ENCODE results near the gene KIAA0232. TPM values are rescaled to one million over a fixed set of nuclear protein-coding genes. Genes with fewer than 3 reads are reported as not detected.

Gene KIAA0232, protein sequence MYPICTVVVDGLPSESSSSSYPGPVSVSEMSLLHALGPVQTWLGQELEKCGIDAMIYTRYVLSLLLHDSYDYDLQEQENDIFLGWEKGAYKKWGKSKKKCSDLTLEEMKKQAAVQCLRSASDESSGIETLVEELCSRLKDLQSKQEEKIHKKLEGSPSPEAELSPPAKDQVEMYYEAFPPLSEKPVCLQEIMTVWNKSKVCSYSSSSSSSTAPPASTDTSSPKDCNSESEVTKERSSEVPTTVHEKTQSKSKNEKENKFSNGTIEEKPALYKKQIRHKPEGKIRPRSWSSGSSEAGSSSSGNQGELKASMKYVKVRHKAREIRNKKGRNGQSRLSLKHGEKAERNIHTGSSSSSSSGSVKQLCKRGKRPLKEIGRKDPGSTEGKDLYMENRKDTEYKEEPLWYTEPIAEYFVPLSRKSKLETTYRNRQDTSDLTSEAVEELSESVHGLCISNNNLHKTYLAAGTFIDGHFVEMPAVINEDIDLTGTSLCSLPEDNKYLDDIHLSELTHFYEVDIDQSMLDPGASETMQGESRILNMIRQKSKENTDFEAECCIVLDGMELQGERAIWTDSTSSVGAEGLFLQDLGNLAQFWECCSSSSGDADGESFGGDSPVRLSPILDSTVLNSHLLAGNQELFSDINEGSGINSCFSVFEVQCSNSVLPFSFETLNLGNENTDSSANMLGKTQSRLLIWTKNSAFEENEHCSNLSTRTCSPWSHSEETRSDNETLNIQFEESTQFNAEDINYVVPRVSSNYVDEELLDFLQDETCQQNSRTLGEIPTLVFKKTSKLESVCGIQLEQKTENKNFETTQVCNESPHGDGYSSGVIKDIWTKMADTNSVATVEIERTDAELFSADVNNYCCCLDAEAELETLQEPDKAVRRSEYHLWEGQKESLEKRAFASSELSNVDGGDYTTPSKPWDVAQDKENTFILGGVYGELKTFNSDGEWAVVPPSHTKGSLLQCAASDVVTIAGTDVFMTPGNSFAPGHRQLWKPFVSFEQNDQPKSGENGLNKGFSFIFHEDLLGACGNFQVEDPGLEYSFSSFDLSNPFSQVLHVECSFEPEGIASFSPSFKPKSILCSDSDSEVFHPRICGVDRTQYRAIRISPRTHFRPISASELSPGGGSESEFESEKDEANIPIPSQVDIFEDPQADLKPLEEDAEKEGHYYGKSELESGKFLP (N-terminal part only)
- total RNA-seq (2022; extraction: Qiagen RNA extraction; ENCODE audit: low read depth): 6.6 to 9.9 TPM (median 9.0 TPM) in 5 replicates

DNA sequence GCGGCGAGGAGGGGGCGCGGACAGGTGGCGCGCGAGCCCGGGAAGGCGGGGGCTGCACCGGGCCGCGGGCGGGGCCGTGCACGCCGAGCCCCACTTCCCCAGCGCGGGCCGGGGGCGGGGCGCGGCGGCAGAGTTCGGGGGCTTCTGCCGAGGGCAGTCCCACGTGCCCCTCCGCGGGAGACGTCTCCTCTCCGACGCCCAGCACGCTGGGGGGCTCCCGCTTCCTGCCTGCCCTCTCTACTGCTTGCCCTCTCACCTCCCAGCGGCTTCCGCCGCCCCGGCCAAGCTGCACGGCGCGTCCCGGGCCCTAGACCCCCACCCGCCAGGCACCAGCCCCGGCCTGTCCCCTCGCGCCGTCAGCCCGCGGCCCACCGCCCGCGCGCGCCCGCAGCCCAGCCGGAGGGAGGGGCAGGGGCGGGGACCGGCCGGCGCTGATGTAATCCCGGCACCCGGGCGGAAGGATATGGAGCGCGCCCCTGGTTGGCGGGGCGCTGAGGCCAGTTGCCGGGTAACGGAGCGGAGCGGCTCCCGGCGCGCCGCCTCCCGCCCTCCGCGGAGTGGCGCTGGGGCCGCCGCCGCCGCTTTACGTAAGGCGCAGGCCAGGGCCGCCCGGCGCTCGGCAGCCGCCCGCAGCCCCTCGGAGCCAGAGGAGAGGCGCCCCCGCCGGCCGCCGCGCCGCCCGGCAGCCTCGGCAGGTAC, at the start of gene KIAA0232:
TSS of gene KIAA0232 (plus strand) at position 581 of the 699 bp plus-strand sequence. CDS start 41,727 bp downstream, outside the sequence.

DNA sequence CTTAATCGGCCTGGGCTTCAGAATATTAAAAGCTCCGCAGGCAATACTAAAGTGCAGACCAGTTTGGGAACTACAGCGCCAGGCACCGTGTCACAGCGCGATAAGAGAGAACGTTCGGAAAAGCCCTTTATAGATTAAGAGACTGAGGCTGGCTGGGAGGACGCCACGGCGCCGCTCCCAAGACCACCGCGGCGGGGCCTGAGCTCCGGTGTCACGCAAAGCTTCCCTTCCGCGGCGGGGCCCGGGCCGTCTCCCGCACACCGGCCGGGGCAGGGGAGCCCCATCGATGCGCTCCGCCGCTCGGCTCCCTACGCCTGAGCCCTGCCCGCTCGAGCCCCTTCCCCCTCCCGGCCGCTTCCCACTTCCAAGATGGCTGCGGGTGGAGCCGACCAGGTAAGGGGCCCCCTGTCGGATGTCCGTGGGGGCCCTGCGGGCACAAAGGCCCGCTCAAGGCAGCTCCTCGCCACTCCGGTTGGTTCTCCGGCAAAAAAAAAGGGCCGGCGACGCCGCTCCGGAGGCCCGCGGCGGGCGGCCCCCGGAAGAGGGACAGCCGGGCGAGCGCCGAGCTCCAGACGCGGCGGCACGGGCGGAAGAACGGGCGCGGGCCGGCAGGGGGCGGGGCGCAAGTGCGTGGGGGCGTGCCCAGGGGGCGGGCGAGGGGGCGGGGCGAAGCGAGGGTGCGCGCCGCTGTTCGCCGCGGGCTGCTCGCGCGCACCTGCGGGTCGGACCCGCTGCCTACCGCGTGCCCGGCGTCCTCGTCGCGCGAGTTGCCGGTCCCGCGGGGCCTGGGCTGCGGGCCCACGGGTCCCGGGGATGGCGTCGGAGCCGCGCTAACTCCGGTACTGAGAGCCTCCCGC, 126.8 kb downstream of the KIAA0232 start, which contains the start of gene TBC1D14:
TSS of gene TBC1D14 (plus strand) at position 714 of the 857 bp plus-strand sequence. CDS start 13,564 bp downstream, outside the sequence.

Other genes with a start within 250 kb of the KIAA0232 start
- gene MAN2B2, start 207.5 kb upstream of the KIAA0232 start, total RNA-seq (2022; extraction: Qiagen RNA extraction; ENCODE audit: low read depth): 8.9 to 10.8 TPM (median 9.7 TPM) in 5 replicates
- gene MRFAP1, start 142.0 kb upstream of the KIAA0232 start, total RNA-seq (2022; extraction: Qiagen RNA extraction; ENCODE audit: low read depth): 241 to 257 TPM (median 247 TPM) in 5 replicates
- gene S100P, start 88.8 kb upstream of the KIAA0232 start, total RNA-seq (2022; extraction: Qiagen RNA extraction; ENCODE audit: low read depth): 21.3 to 67.3 TPM (median 61.9 TPM) in 5 replicates
- 30.2 to 35.8 TPM (median 34.3 TPM) in 5 replicates for gene MRFAP1L1, start 72.9 kb upstream of the KIAA0232 start, total RNA-seq (2022; extraction: Qiagen RNA extraction; ENCODE audit: low read depth)
- 11.9 to 16.0 TPM (median 14.5 TPM) in 5 replicates for gene BLOC1S4, start 66.6 kb upstream of the KIAA0232 start, total RNA-seq (2022; extraction: Qiagen RNA extraction; ENCODE audit: low read depth)
- gene TBC1D14, start 127.1 kb downstream of the KIAA0232 start, total RNA-seq (2022; extraction: Qiagen RNA extraction; ENCODE audit: low read depth): 31.2 to 35.4 TPM (median 34.4 TPM) in 5 replicates

All from A549 treated with DMSO at 1 μM for 4 hours (cell line).